HCT116 (cell line): Measurements from ENCODE around the gene HUWE1. TPM values are rescaled to one million over a fixed set of nuclear protein-coding genes. Genes with fewer than 3 reads are reported as not detected.

Source experiments
- ATAC-seq: fragments of 200-7000 bp; cut with Tn5 transposase; 2 replicates; pipeline ENCODE4 v1.9.1; 2020; ENCODE audit warnings: mild to moderate bottlenecking, moderate library complexity
- BruUV-seq: library from RNA; stranded (reverse); fragments of 400-500 nt; replicated peaks from 2 replicates; lab custom pipeline; 2021; lab: Mats Ljungman, UMichigan
- CTCF ChIA-PET: fragments of 300-600 bp; sonication (Branson Sonifier 250); formaldehyde crosslinking; loops from one replicate; lab custom pipeline; 2021; ENCODE audit warnings: antibody characterized with exemption; lab: Charles Lee
- POLR2A ChIA-PET: fragments of 300-600, 350-600 bp; sonication (Branson Sonifier 250); formaldehyde crosslinking; loops from one replicate; lab custom pipeline; 2021; ENCODE audit warnings: antibody characterized with exemption; lab: Charles Lee
- RAD21 ChIA-PET, 2 experiments: fragments of 300-600 bp; sonication (Branson Sonifier 250); formaldehyde crosslinking; loops; one replicate each; lab custom pipeline; 2023; ENCODE audit warnings: low total read pairs in 2 of 2; ENCODE audit not compliant: uncharacterized antibody in 2 of 2, unreplicated experiment in 2 of 2, low non-redundant PET in 1 of 2; lab: Charles Lee
- DNase-seq: peaks from one replicate; pipeline ENCODE4 v3.0.0-alpha.2; 2010; ENCODE audit warnings: low read depth, low spot score
- H2AFZ ChIP-seq: fragments of 200-600 bp; shearing (Covaris generic), sonication (generic); 2 replicates; pipeline ENCODE4 v1.6.1; 2017; ENCODE audit warnings: low read depth, mixed run types, mixed read lengths, antibody characterized with exemption, low read length; ENCODE audit not compliant: poor library complexity, severe bottlenecking
- H3K27ac ChIP-seq: 2 replicates; pipeline ENCODE4 v1.5.1; 2012; ENCODE audit warnings: low read depth, low read length
- H3K27me3 ChIP-seq: fragments of 200-600 bp; sonication (generic); 2 replicates; pipeline ENCODE4 v1.6.1; 2016; ENCODE audit warnings: mixed run types, low read length, mixed read lengths; ENCODE audit not compliant: insufficient read depth
- H3K36me3 ChIP-seq, 2 experiments: fragments of 200-500 bp in 1 of 2; fragments of 200-600 bp in 1 of 2; sonication (Bioruptor generic) in 1 of 2; sonication (generic) in 1 of 2; 2 replicates each; pipeline versions ENCODE4 v1.5.1 to v1.6.1; 2014 to 2016; ENCODE audit warnings: low read length in 2 of 2, inconsistent platforms in 1 of 2, mixed read lengths in 1 of 2, mixed run types in 1 of 2; ENCODE audit not compliant: insufficient read depth in 2 of 2, control insufficient read depth in 1 of 2
- H3K4me1 ChIP-seq, 2 experiments: fragments of 200-600 bp in 1 of 2; sonication (generic) in 1 of 2; 2 replicates each; pipeline versions ENCODE4 v1.5.1 to v1.6.1; 2012 to 2017; ENCODE audit warnings: low read length in 2 of 2, inconsistent platforms in 1 of 2, mild to moderate bottlenecking in 1 of 2, mixed read lengths in 1 of 2, mixed run types in 1 of 2, moderate library complexity in 1 of 2; ENCODE audit not compliant: insufficient read depth in 2 of 2, control insufficient read depth in 1 of 2
- H3K4me2 ChIP-seq: fragments of 200-600 bp; sonication (generic); 2 replicates; pipeline ENCODE4 v1.6.1; 2017; ENCODE audit warnings: mixed run types, low read length, mixed read lengths
- H3K4me3 ChIP-seq, 2 experiments: fragments of 200-600 bp in 1 of 2; sonication (generic) in 1 of 2; replicated peaks in 1 of 2; 2 replicates each; pipeline ENCODE4 v1.5.1; 2011 to 2016; ENCODE audit warnings: low read length in 2 of 2, control low read depth in 1 of 2, low read depth in 1 of 2, mild to moderate bottlenecking in 1 of 2, mixed read lengths in 1 of 2, mixed run types in 1 of 2
- H3K79me2 ChIP-seq: fragments of 200-600 bp; sonication (generic); 2 replicates; pipeline ENCODE4 v1.6.1; 2017; ENCODE audit warnings: mild to moderate bottlenecking, mixed run types, low read length, moderate library complexity, mixed read lengths; ENCODE audit not compliant: insufficient read depth
- H3K9ac ChIP-seq: fragments of 200-600 bp; sonication (generic); 2 replicates; pipeline ENCODE4 v1.6.1; 2016; ENCODE audit warnings: low read length, mixed read lengths
- H3K9me2 ChIP-seq: fragments of 200-600 bp; sonication (generic), shearing (Covaris generic); 2 replicates; pipeline ENCODE4 v1.6.1; 2017; ENCODE audit warnings: mixed run types, mild to moderate bottlenecking, moderate library complexity; ENCODE audit not compliant: insufficient read depth
- H3K9me3 ChIP-seq, 2 experiments: fragments of 200-500 bp in 1 of 2; fragments of 200-600 bp in 1 of 2; sonication (Bioruptor generic) in 1 of 2; sonication (generic) in 1 of 2; 2 replicates each; pipeline ENCODE4 v1.6.1; 2014 to 2017; ENCODE audit warnings: low read length in 2 of 2, mixed read lengths in 2 of 2, inconsistent platforms in 1 of 2, low read depth in 1 of 2, mild to moderate bottlenecking in 1 of 2, mixed run types in 1 of 2, moderate library complexity in 1 of 2; ENCODE audit not compliant: control insufficient read depth in 1 of 2, insufficient read depth in 1 of 2
- H4K20me1 ChIP-seq: fragments of 200-600 bp; sonication (generic), shearing (Covaris generic); 2 replicates; pipeline ENCODE4 v1.6.1; 2017; ENCODE audit warnings: mixed run types, mild to moderate bottlenecking, moderate library complexity; ENCODE audit not compliant: insufficient read depth
- CEBPB ChIP-seq: IDR thresholded peaks from 2 replicates; pipeline ENCODE4 v1.6.1; 2012; ENCODE audit warnings: low read depth
- EZH2phosphoT487 ChIP-seq: fragments of 200-600 bp; IDR thresholded peaks from 2 replicates; pipeline ENCODE4 v1.6.1; 2018; ENCODE audit warnings: antibody characterized with exemption, borderline replicate concordance
- FOSL1 ChIP-seq: IDR thresholded peaks from 2 replicates; pipeline ENCODE4 v1.6.1; 2012; ENCODE audit warnings: low read depth
- MAX ChIP-seq: IDR thresholded peaks from 2 replicates; pipeline ENCODE4 v1.6.1; 2012
- SIN3A ChIP-seq: IDR thresholded peaks from 2 replicates; pipeline ENCODE4 v1.6.1; 2012; ENCODE audit warnings: low read depth
- YY1 ChIP-seq: IDR thresholded peaks from 2 replicates; pipeline ENCODE4 v1.6.1; 2011; ENCODE audit warnings: low read length, low read depth, moderate library complexity, mild to moderate bottlenecking; ENCODE audit not compliant: insufficient replicate concordance; ENCODE audit errors: extremely low read depth
- ZBTB33 ChIP-seq: IDR thresholded peaks from 2 replicates; pipeline ENCODE4 v1.6.1; 2011; ENCODE audit warnings: mild to moderate bottlenecking, low read length, moderate library complexity; ENCODE audit not compliant: insufficient replicate concordance; ENCODE audit errors: extremely low read depth
- ZNF274 ChIP-seq: fragments of 200-500 bp; sonication (Bioruptor generic); IDR thresholded peaks from 2 replicates; pipeline ENCODE4 v1.6.1; 2014; ENCODE audit warnings: mild to moderate bottlenecking, low read depth, low read length, inconsistent platforms
- intact Hi-C: fragments of 100-400 bp; cut with micrococcal nuclease; formaldehyde crosslinking; loops from 2 replicates; pipeline ENCODE4 v1.10.0; 2022
- total RNA-seq: library from RNA; stranded (reverse); gene quantifications from one replicate; pipeline ENCODE4 v1.2.1, GENCODE V29; 2021; ENCODE audit not compliant: unreplicated experiment

Gene HUWE1
- total RNA-seq, 1 experiment from 2014 or later = 197 TPM

GRCh38 chrX:53684415-53685192 lies 1.9 kb downstream of the HUWE1 start:
- POLR2A ChIA-PET = interaction anchor here (0.8 to 1.6 kb wide), 9 partner anchors 9 to 955 kb away, joined by 3 to 6 read pairs (median 3); partner anchors contain the start of genes RIBC1 and SMC1A
- TF ChIP-seq ZNF274 = no peak
- no peak for TF ChIP-seq CEBPB
- peak; percentile 95 for TF ChIP-seq ZBTB33
- TF ChIP-seq MAX = no peak
- TF ChIP-seq SIN3A = no peak
- TF ChIP-seq YY1 = peak; percentile 22
- no peak for TF ChIP-seq FOSL1
- TF ChIP-seq EZH2phosphoT487 = no peak
- TF ChIP-seq, all 23 proteins: peak for 2
- ChIA-PET RAD21 (interaction anchor here in 1 of 2 experiments (0.6 kb wide), 1 partner anchor 171 kb away, joined by 3 read pairs; no protein-coding TSS in a partner anchor), CTCF (no interaction called here)
- Histone ChIP-seq H3K9me2 (no peaks in the 10 kb centered on the region), H2AFZ (no peak overlapping the region), H3K27me3 (no peaks in the 10 kb centered on the region), H3K27ac (peak overlapping the region; percentile 93), H3K4me3 (peak overlapping the region; percentile 66 to 76), H3K9me3 (no peaks in the 10 kb centered on the region), H3K79me2 (peaks cover 56% of the 10 kb centered on the region), H3K9ac (peak overlapping the region; percentile 91), H3K36me3 (peaks cover 8 to 16% of the 10 kb centered on the region in 2 experiments; a peak in 2 of 4 replicates), H4K20me1 (peaks cover 5% of the 10 kb centered on the region; the same call in 1 of the 2 replicates), H3K4me2 (peak overlapping the region; percentile 83), H3K4me1 (peaks cover 3 to 22% of the 10 kb centered on the region in 2 experiments; a peak in 3 of 4 replicates)
- no TSS peak for BruUV-seq
- DNase-seq (no peak), ATAC-seq (no peak)
- intact Hi-C loops = loop anchor here (2.0 kb wide), 1 partner anchor 148 kb away; no protein-coding TSS in a partner anchor
